ENCODE data around the gene SHF.

- TF ChIP-seq CTCF (IDR thresholded peaks at IDR 0.05) (no peak), POLR2A (IDR thresholded peaks at IDR 0.05) (no peak)
Observed at GRCh38 chr15:45150481-45150880, 37.3 kb downstream of the SHF start.
